HepG2 (cell line): ENCODE data around the gene EVI5. TPM values are rescaled to one million over a fixed set of nuclear protein-coding genes. Genes with fewer than 3 reads are reported as not detected.

Experiments used
- ETV6 ChIP-seq: sonication (generic); formaldehyde crosslinking; conservative IDR thresholded peaks from 2 replicates; pipeline ENCODE4 v1.4.0; 2020; ENCODE audit warnings: missing genetic modification reagents
- HMGXB4 ChIP-seq, 2 experiments: sonication (generic) in 1 of 2; formaldehyde crosslinking in 1 of 2; IDR thresholded peaks; 2 replicates each; pipeline versions ENCODE4 v1.4.0 to v1.6.1; 2018 to 2020; ENCODE audit warnings: missing genetic modification reagents in 2 of 2, borderline replicate concordance in 1 of 2, low read depth in 1 of 2, mild to moderate bottlenecking in 1 of 2, missing biosample characterization in 1 of 2
- JUND ChIP-seq: sonication (generic); formaldehyde crosslinking; IDR thresholded peaks from 2 replicates; pipeline ENCODE4 v1.8.0; 2022; ENCODE audit warnings: mild to moderate bottlenecking, missing genetic modification reagents
- KDM5B ChIP-seq: sonication (generic); formaldehyde crosslinking; IDR thresholded peaks from 2 replicates; pipeline ENCODE4 v1.4.0; 2020; ENCODE audit warnings: missing genetic modification reagents, mild to moderate bottlenecking, borderline replicate concordance
- NCOR1 ChIP-seq: fragments of 200-600 bp; sonication (generic); IDR thresholded peaks from 2 replicates; pipeline ENCODE4 v1.7.0; 2017; ENCODE audit warnings: antibody characterized with exemption, low read length, borderline replicate concordance
- NFE2L1 ChIP-seq: sonication (generic); formaldehyde crosslinking; IDR thresholded peaks from 2 replicates; pipeline ENCODE4 v1.4.0; 2020; ENCODE audit warnings: missing genetic modification reagents, mild to moderate bottlenecking, borderline replicate concordance
- PLRG1 ChIP-seq: fragments of 450-650 bp; conservative IDR thresholded peaks from 2 replicates; pipeline ENCODE4 v1.6.1; 2016
- SMAD3 ChIP-seq: sonication (generic); formaldehyde crosslinking; IDR thresholded peaks from 2 replicates; pipeline ENCODE4 v1.4.0; 2020; ENCODE audit warnings: missing genetic modification reagents
- SNAI1 ChIP-seq: sonication (generic); formaldehyde crosslinking; IDR thresholded peaks from 2 replicates; pipeline ENCODE4 v1.5.0; 2020; ENCODE audit warnings: mild to moderate bottlenecking, missing genetic modification reagents, borderline replicate concordance
- SRSF4 ChIP-seq: fragments of 200-400 bp; formaldehyde crosslinking; IDR thresholded peaks from one replicate; pipeline ENCODE4 v1.6.1; 2018; ENCODE audit warnings: mild to moderate bottlenecking, low read depth, low read length, moderate library complexity; ENCODE audit not compliant: poor library complexity, severe bottlenecking
- STAT6 ChIP-seq: sonication (generic); formaldehyde crosslinking; IDR thresholded peaks from 2 replicates; pipeline ENCODE4 v1.4.0; 2020; ENCODE audit warnings: missing genetic modification reagents, mild to moderate bottlenecking, borderline replicate concordance
- TCF7 ChIP-seq: sonication (generic); IDR thresholded peaks from 2 replicates; pipeline ENCODE4 v1.6.1; 2016; ENCODE audit warnings: antibody characterized with exemption, low read depth
- ZBTB37 ChIP-seq: sonication (generic); formaldehyde crosslinking; IDR thresholded peaks from 2 replicates; pipeline ENCODE4 v1.4.0; 2020; ENCODE audit warnings: mild to moderate bottlenecking, missing genetic modification reagents
- ZFX ChIP-seq: sonication (generic); formaldehyde crosslinking; IDR thresholded peaks from 2 replicates; pipeline ENCODE4 v1.4.0; 2020; ENCODE audit warnings: mild to moderate bottlenecking, low read depth, missing genetic modification reagents, moderate library complexity
- ZNF280D ChIP-seq: sonication (generic); formaldehyde crosslinking; IDR thresholded peaks from 2 replicates; pipeline ENCODE4 v1.5.1; 2020; ENCODE audit warnings: mild to moderate bottlenecking, missing genetic modification reagents
- ZNF569 ChIP-seq: sonication (generic); formaldehyde crosslinking; IDR thresholded peaks from 2 replicates; pipeline ENCODE4 v1.5.0; 2020; ENCODE audit warnings: mild to moderate bottlenecking, missing genetic modification reagents, moderate library complexity, borderline replicate concordance
- polyA plus RNA-seq, 8 experiments: library from polyadenylated mRNA; depleted of rRNA in 3 of 8; stranded (reverse) in 7 of 8; unstranded in 1 of 8; fragments of >200 nt; fragmentation: Illumina TruSeq in 4 of 8; extraction: Trizol in 4 of 8; gene quantifications; 2 replicates each; pipeline versions ENCODE4 v1.2.1 to v1.2.3, GENCODE V29; 2011 to 2016; ENCODE audit warnings: low read depth in 4 of 8, missing spikeins in 1 of 8, mixed read lengths in 1 of 8; ENCODE audit not compliant: insufficient read depth in 1 of 8
- total RNA-seq, 5 experiments: library from RNA; depleted of rRNA; stranded (reverse); fragments of >200 nt; fragmentation: Illumina TruSeq; extraction: Trizol; gene quantifications; 2 replicates each; pipeline ENCODE4 v1.2.3, GENCODE V29; 2016; ENCODE audit warnings: low read depth in 1 of 5

The EVI5 gene
- total and polyA plus RNA-seq, 2 of the 13 experiments (the other 11 are each of a cell fraction or from before 2014, with no cell fraction given), result 4.0 to 12.6 TPM

- TF ChIP-seq ZBTB37 (CRISPR knock-in tag), result no peak
- TF ChIP-seq NCOR1, result no peak
- no peak for TF ChIP-seq ZNF569 (CRISPR knock-in tag)
- TF ChIP-seq STAT6 (CRISPR knock-in tag), result no peak
- peak; percentile 58; the same call in 1 of the 2 replicates for TF ChIP-seq KDM5B (CRISPR knock-in tag)
- TF ChIP-seq PLRG1, result no peak
- no peak for TF ChIP-seq SNAI1 (CRISPR knock-in tag)
- TF ChIP-seq ZNF280D (CRISPR knock-in tag), result no peak
- TF ChIP-seq NFE2L1 (CRISPR knock-in tag), result no peak
- peak in 1 of 2 experiments; percentile 83; a peak in 2 of 4 replicates for TF ChIP-seq HMGXB4 (CRISPR knock-in tag; IDR thresholded peaks at IDR 0.05; ENCODE audit: borderline replicate concordance in 1 of 2, low read depth in 1 of 2)
- TF ChIP-seq ETV6 (CRISPR knock-in tag), result no peak
- no peak for TF ChIP-seq JUND (CRISPR knock-in tag)
- no peak for TF ChIP-seq SRSF4
- peak; percentile 74 for TF ChIP-seq ZFX (CRISPR knock-in tag)
- peak; percentile 65; the same call in 1 of the 2 replicates for TF ChIP-seq SMAD3 (CRISPR knock-in tag)
- TF ChIP-seq TCF7, result no peak
Observed at GRCh38 chr1:92486251-92487077, 298.4 kb downstream of the EVI5 start, which contains the start of gene GFI1 (continued).
